HG03571 (cell line): ENCODE results near the gene SYCP2.
"Not testable (repeated sequence)": the region's sequence is repeated elsewhere in the genome, so short reads cannot be mapped to it uniquely, and the experiment has no call there.

Experiments used
- ATAC-seq: cut with Tn5 transposase; IDR thresholded peaks from one replicate; pipeline ENCODE4 v1.9.1; 2021; ENCODE audit not compliant: unreplicated experiment

SYCP2 gene

GRCh38 chr20:59933296-59933848 lies at the start of gene SYCP2:
TSS of gene SYCP2 (minus strand) at chr20:59933637. CDS start at chr20:59922413, 11,224 bp downstream.
- peak; percentile 28 for ATAC-seq

GRCh38 chr20:59983076-59983475 lies 49.6 kb upstream of the SYCP2 start:
- no peak for ATAC-seq

- ATAC-seq: no peak
Measured at GRCh38 chr20:59977086-59977485, 43.6 kb upstream of the SYCP2 start.

- no peak for ATAC-seq
Measured at GRCh38 chr20:59976156-59976782, 42.8 kb upstream of the SYCP2 start.

- no peak for ATAC-seq
Measured at GRCh38 chr20:59972037-59972801, 38.8 kb upstream of the SYCP2 start.

- no peak for ATAC-seq
Measured at GRCh38 chr20:59971428-59971827, 38.0 kb upstream of the SYCP2 start.

GRCh38 chr20:59966428-59966827 lies 33.0 kb upstream of the SYCP2 start:
- ATAC-seq: no peak

- no peak for ATAC-seq
Measured at GRCh38 chr20:59962155-59962554, 28.7 kb upstream of the SYCP2 start.

- ATAC-seq: no peak
Measured at GRCh38 chr20:59961423-59961822, 28.0 kb upstream of the SYCP2 start.

GRCh38 chr20:59958626-59959025 lies 25.2 kb upstream of the SYCP2 start:
- ATAC-seq: no peak

GRCh38 chr20:59958123-59958522 lies 24.7 kb upstream of the SYCP2 start, which contains the start of gene CDH26:
TSS of gene CDH26 (plus strand) at chr20:59958423. CDS start at chr20:59958727, 304 bp downstream.
- ATAC-seq: no peak

GRCh38 chr20:59957568-59957967 lies 24.1 kb upstream of the SYCP2 start:
- not testable (repeated sequence) for ATAC-seq

GRCh38 chr20:59955131-59955796 lies 21.8 kb upstream of the SYCP2 start:
- no peak for ATAC-seq

GRCh38 chr20:59954718-59955117 lies 21.3 kb upstream of the SYCP2 start:
- no peak for ATAC-seq

- no peak for ATAC-seq
Measured at GRCh38 chr20:59949911-59950310, 16.5 kb upstream of the SYCP2 start.

GRCh38 chr20:59948828-59949720 lies 15.6 kb upstream of the SYCP2 start:
- ATAC-seq: no peak

GRCh38 chr20:59948212-59948611 lies 14.8 kb upstream of the SYCP2 start:
- ATAC-seq: no peak

- no peak for ATAC-seq
Measured at GRCh38 chr20:59947376-59947775, 13.9 kb upstream of the SYCP2 start.

- ATAC-seq: no peak
Measured at GRCh38 chr20:59945731-59946130, 12.3 kb upstream of the SYCP2 start.

GRCh38 chr20:59945175-59945574 lies 11.7 kb upstream of the SYCP2 start:
- no peak for ATAC-seq

- no peak for ATAC-seq
Measured at GRCh38 chr20:59944726-59945125, 11.3 kb upstream of the SYCP2 start.
